Endodermal cell (in vitro differentiated cells): ENCODE results near the gene CD320. TPM values are rescaled to one million over a fixed set of nuclear protein-coding genes. Genes with fewer than 3 reads are reported as not detected.

Experiments used
- DNase-seq: peaks from one replicate; pipeline ENCODE4 v3.0.0-alpha.2; 2017
- H3K27ac ChIP-seq: 2 replicates; pipeline ENCODE4 v1.5.1; 2013; ENCODE audit warnings: mild to moderate bottlenecking, low read depth, low read length, moderate library complexity
- H3K27me3 ChIP-seq: 2 replicates; pipeline ENCODE4 v1.6.1; 2013; ENCODE audit warnings: mild to moderate bottlenecking, low read length, moderate library complexity; ENCODE audit not compliant: insufficient read depth, control insufficient read depth, poor library complexity, severe bottlenecking
- H3K36me3 ChIP-seq: 2 replicates; pipeline ENCODE4 v1.7.0; 2013; ENCODE audit warnings: mild to moderate bottlenecking, low read length, moderate library complexity; ENCODE audit not compliant: control insufficient read depth, insufficient read depth
- H3K4me1 ChIP-seq: one replicate; pipeline ENCODE4 v1.7.0; 2013; ENCODE audit warnings: low read length; ENCODE audit not compliant: control insufficient read depth, insufficient read depth
- H3K4me3 ChIP-seq: 2 replicates; pipeline ENCODE4 v1.5.1; 2013; ENCODE audit warnings: mild to moderate bottlenecking, low read length, moderate library complexity
- H3K9ac ChIP-seq: 2 replicates; pipeline ENCODE4 v1.6.1; 2013; ENCODE audit warnings: mild to moderate bottlenecking, low read length, moderate library complexity; ENCODE audit not compliant: poor library complexity, severe bottlenecking; ENCODE audit errors: extremely low read depth
- H3K9me3 ChIP-seq: 2 replicates; pipeline ENCODE4 v1.6.1; 2013; ENCODE audit warnings: mild to moderate bottlenecking, low read length, moderate library complexity; ENCODE audit not compliant: control insufficient read depth
- H3K27ac Mint-ChIP-seq: 2 replicates; pipeline ENCODE4 v1.8.0; 2020; ENCODE audit warnings: mixed read lengths
- H3K27me3 Mint-ChIP-seq: 2 replicates; pipeline ENCODE4 v1.8.0; 2021; ENCODE audit warnings: mild to moderate bottlenecking, mixed read lengths; ENCODE audit not compliant: insufficient read depth
- H3K36me3 Mint-ChIP-seq: 2 replicates; pipeline ENCODE4 v1.8.0; 2020; ENCODE audit warnings: low read depth, mixed read lengths
- H3K4me1 Mint-ChIP-seq: 2 replicates; pipeline ENCODE4 v1.8.0; 2020; ENCODE audit warnings: mixed read lengths
- H3K4me3 Mint-ChIP-seq: 2 replicates; pipeline ENCODE4 v1.8.0; 2020; ENCODE audit warnings: mild to moderate bottlenecking, moderate library complexity, mixed read lengths
- H3K9me3 Mint-ChIP-seq: 2 replicates; pipeline ENCODE4 v1.8.0; 2020; ENCODE audit warnings: mild to moderate bottlenecking, mixed read lengths
- WGBS, 2 experiments: methylation state at CpG; one replicate each; pipeline versions ENCODE4 v1.1.5 to v1.1.7; 2013; ENCODE audit warnings: missing lambda C conversion rate in 2 of 2, mixed read lengths in 1 of 2; ENCODE audit not compliant: insufficient coverage in 1 of 2, insufficient read length in 1 of 2; 5-methylcytosine and 5-hydroxymethylcytosine counted together
- total RNA-seq, 2 donors: library from RNA; stranded (reverse); fragmentation: NEBNext Ultra II Directional in 1 of 2; extraction: Animal tissue kit (Norgen Biotek cat#: 25700) in 1 of 2; gene quantifications; 2 replicates in 1 of 2; 3 replicates in 1 of 2; pipeline ENCODE4 v1.2.1, GENCODE V29; 2021
- TF ChIP-seq, protein P1 (sequence below): fragments of 200-600 bp; sonication (generic); conservative IDR thresholded peaks from 2 replicates; pipeline ENCODE4 v1.5.0; 2021; ENCODE audit warnings: antibody characterized with exemption, mild to moderate bottlenecking

The CD320 gene
- total RNA-seq, 2 donors from 2014 or later = 63.4 to 72.7 TPM

DNA sequence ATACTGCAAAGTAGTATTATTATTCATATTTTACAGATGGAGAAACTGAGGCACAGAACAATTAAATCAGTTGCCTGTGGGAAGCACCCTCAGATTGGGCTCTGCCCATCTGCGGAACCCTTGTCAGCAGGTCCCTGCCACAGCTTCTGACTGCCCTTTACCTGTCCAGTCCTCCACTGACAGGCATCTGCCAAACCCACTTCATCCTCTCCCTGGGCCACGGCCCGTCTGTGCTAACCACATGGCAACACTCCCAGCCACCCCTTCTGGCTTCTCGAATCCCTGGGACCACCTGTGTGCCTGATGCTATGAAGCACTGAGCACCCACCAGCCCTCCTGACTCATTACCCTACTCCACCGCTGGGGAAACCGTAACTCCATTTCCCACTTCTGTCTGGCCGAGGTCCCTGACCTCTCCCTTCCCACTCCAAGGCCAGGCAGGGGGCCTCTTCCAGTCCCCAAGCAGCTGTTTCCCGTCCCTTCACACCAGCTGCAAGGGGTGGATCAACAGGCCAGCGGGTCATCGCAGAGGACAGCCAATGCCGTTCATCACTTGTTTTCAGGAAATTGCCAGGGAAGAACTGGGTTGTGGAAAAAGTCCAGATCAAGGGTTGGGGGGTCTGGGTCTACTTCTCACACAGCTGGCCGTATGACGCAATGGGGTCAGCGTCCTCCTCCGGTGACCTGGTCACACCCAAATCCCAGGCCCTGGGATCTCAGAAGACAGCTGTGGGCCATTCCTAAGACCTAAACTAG is 32.4 kb upstream of the CD320 start:
- Histone ChIP-seq H3K27me3 (peaks cover 33% of the 10 kb centered on the region), H3K9ac (no peak overlapping the region), H3K9me3 (no peaks in the 10 kb centered on the region), H3K36me3 (no peaks in the 10 kb centered on the region), H3K4me1 (no peaks in the 10 kb centered on the region), H3K27ac (no peak overlapping the region), H3K4me3 (no peak overlapping the region)
- 57 to 71% methylated on average over 15 of the region's 15 CpGs for WGBS, 2 experiments
- Mint-ChIP-seq H3K27ac (no peak overlapping the region), H3K36me3 (no peaks in the 10 kb centered on the region), H3K4me1 (peaks cover 4% of the 10 kb centered on the region), H3K27me3 (peaks cover 60% of the 10 kb centered on the region), H3K9me3 (no peaks in the 10 kb centered on the region), H3K4me3 (no peak overlapping the region)
- TF ChIP-seq, protein P1, sequence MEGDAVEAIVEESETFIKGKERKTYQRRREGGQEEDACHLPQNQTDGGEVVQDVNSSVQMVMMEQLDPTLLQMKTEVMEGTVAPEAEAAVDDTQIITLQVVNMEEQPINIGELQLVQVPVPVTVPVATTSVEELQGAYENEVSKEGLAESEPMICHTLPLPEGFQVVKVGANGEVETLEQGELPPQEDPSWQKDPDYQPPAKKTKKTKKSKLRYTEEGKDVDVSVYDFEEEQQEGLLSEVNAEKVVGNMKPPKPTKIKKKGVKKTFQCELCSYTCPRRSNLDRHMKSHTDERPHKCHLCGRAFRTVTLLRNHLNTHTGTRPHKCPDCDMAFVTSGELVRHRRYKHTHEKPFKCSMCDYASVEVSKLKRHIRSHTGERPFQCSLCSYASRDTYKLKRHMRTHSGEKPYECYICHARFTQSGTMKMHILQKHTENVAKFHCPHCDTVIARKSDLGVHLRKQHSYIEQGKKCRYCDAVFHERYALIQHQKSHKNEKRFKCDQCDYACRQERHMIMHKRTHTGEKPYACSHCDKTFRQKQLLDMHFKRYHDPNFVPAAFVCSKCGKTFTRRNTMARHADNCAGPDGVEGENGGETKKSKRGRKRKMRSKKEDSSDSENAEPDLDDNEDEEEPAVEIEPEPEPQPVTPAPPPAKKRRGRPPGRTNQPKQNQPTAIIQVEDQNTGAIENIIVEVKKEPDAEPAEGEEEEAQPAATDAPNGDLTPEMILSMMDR = peak; percentile 58
- DNase-seq = peak; percentile 82

- H3K9ac ChIP-seq = no peak overlapping the region
- no peak overlapping the region for H3K4me3 ChIP-seq
- WGBS, 2 experiments = 71 to 75% methylated on average over 4 to 6 of the region's 6 CpGs
- no peak overlapping the region for H3K27ac ChIP-seq
- no peaks in the 10 kb centered on the region for H3K4me1 ChIP-seq
- H3K27me3 ChIP-seq = peaks cover 47% of the 10 kb centered on the region
- Mint-ChIP-seq H3K27ac (no peak overlapping the region), H3K4me3 (no peak overlapping the region), H3K9me3 (no peaks in the 10 kb centered on the region), H3K36me3 (no peaks in the 10 kb centered on the region), H3K4me1 (peaks cover 5% of the 10 kb centered on the region), H3K27me3 (peaks cover 58% of the 10 kb centered on the region)
- H3K9me3 ChIP-seq = no peaks in the 10 kb centered on the region
- no peaks in the 10 kb centered on the region for H3K36me3 ChIP-seq
- TF ChIP-seq, protein P1 = no peak
- DNase-seq = peak; percentile 74
These were observed 30.7 kb upstream of the CD320 start for GRCh38 chr19:8338835-8339234.

DNA sequence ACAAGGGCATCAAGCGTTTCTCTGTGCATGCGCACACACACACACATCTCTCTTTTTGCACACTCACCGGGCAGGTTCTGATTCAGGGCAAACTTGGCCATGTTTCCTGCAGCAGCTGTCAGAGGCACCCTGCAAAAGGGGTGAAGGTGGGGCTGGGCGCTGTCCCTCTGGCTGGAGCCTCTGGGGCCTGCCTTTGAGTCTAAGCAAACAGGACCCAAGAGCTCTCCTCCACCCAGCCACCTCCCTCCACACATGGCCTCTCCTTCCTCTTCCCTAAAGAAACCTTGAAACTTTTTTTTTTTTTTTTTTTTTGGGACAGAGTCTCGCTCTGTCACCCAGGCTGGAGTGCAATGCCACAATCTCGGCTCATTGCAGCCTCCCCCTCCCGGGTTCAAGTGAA is 29.6 kb upstream of the CD320 start:
- 95 to 100% methylated on average over 5 to 7 of the region's 7 CpGs for WGBS, 2 experiments
- Histone ChIP-seq H3K36me3 (no peaks in the 10 kb centered on the region), H3K4me1 (no peaks in the 10 kb centered on the region), H3K9ac (no peak overlapping the region), H3K4me3 (no peak overlapping the region), H3K27ac (no peak overlapping the region), H3K9me3 (no peaks in the 10 kb centered on the region), H3K27me3 (peaks cover 50% of the 10 kb centered on the region)
- Mint-ChIP-seq H3K27me3 (peaks cover 61% of the 10 kb centered on the region), H3K9me3 (no peaks in the 10 kb centered on the region), H3K36me3 (no peaks in the 10 kb centered on the region), H3K4me3 (no peak overlapping the region), H3K27ac (no peak overlapping the region), H3K4me1 (peaks cover 5% of the 10 kb centered on the region)
- peak; percentile 40 for DNase-seq
- TF ChIP-seq, protein P1 = no peak
